NCI-H2081 (cell line): ENCODE results near the gene PHACTR3.

Experiments used
- DNase-seq, 2 experiments: peaks; one replicate each; lab custom pipeline; 2025; lab: John Stamatoyannopoulos, UW

The PHACTR3 gene

GRCh38 chr20:59731376-59731775 lies 127.0 kb downstream of the PHACTR3 start:
- no peak for DNase-seq

DNA sequence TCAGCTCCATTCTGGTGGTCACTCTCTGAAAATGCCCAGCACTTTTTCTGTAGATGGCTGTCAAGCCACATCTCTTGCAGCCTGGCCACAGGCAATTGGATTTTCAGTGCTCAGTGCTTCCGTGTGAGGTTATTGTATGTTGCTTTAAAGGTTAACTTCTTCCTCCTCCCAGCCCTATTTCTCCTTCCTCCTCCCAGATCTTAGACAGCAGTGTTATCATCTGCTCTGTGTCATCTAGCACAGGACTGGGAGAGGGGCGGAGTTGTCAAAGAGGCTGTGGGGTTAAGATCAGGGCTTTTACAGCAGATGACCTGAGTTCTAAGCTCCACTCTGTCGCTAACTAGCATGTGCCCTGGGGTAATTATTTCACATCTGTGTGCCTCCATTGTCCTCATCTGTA lies 129.0 kb downstream of the PHACTR3 start:
- DNase-seq: no peak

DNA sequence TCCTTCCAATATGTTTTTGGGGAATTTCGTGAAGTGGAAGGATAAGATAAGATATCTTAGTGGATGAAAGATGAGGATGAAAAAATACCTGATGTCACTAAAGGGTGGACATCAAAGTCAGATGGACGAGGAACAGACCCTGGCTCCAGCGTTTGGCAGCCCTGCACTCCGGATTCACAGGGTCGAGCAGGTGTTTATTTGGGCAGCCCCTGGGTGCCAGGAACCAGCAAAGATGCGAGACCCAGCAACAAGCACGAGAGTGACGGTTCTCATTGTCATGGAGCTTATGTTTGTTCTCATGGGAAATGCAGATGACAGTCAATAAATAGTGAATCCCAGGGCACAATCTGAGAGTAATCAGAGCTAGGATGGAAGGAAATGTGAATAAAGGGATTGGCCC lies 131.1 kb downstream of the PHACTR3 start:
- no peak for DNase-seq

DNA sequence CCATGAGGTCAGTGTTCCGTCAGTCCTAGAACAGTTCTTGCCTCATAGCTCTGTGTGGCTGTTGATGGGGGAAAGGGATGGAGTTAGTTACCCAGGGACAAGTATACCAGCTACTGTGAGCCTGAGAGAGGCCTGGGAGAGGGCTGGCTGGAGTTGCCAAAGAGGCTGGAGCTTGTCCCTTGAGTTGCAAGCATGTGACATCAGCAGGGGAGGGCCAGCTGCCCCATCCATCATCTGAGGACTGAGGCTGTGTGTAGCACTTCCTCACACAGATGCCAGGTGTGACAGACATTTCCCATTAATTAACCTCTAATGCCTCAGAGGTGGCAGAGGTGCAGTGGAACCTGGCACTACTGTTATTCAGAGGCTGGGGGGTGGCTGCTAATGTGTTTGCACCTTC lies 131.6 kb downstream of the PHACTR3 start:
- no peak for DNase-seq

DNA sequence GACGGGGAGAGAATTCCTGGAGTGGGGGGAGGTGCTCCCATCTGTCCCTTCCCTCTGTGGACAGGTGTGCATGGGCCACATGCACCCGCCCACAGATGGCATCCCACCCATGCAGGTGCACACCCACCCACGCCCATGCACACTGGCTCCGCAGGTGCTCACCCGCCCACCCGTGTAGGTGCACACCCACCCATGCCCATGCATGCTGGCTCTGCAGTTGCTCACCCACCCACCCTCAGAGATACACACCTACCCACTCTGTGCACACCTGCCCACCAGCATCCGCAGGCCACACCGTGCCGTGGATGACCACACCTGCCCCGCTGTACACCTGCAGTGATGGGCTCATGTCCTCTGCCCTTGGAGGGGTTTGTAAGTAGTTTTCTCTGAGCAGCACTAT lies 132.0 kb downstream of the PHACTR3 start:
- DNase-seq: no peak

DNA sequence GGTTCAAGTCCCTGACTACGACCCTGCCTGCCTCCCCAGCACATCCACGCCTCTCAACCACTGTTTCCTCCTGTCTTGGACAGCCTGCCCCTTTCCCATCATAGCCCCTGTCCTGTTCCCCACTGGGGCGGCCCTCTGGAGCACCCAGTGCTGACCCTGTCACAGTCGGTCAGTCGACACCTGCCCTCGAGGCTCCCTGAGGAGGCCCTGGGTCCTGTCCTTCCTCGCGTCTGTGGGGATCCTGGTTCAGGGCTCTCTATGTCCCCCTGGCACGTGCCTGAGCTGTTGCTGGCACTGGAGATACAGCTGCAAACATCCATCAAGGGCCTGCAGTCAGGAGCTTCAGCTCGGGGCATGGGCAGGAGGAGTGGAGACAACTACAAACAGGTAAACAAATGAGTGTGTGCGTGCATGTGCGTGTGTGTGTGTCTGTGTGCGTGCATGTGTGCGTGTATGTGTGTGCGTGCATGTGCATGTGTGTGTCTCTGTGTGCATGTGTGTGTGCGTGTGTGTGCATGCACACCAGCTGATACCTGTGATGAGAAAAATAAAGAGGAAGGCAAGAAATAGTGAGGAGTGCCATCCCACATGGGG lies 132.8 kb downstream of the PHACTR3 start:
- no peak for DNase-seq

GRCh38 chr20:59737816-59738215 lies 133.5 kb downstream of the PHACTR3 start:
- DNase-seq: no peak

GRCh38 chr20:59738851-59739250 lies 134.5 kb downstream of the PHACTR3 start:
- no peak for DNase-seq

- no peak for DNase-seq
These were observed 136.3 kb downstream of the PHACTR3 start for GRCh38 chr20:59740621-59741020.

DNA sequence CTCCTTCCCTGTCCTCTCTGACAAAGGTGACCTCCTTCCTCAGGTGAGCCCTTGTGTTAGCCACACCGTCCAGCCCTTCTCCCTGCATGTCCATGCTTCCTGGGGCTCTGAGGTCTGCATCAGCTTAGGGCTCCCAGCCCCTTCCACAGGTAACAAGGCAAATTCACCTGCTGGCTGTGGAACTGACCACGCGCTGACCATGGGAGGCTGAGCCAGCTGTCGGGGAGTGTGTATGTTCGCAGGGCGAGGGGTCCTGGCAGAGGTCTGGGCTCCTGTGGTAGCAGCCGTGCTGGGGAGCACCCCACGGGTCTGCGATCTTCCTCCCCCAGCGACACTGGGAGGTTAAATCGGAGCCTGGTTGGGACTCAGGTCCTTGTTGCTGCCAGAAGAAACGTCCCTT lies 136.7 kb downstream of the PHACTR3 start:
- DNase-seq: no peak

GRCh38 chr20:59742351-59743095 lies 138.2 kb downstream of the PHACTR3 start:
- DNase-seq: no peak

GRCh38 chr20:59743308-59743707 lies 139.0 kb downstream of the PHACTR3 start:
- no peak for DNase-seq

DNA sequence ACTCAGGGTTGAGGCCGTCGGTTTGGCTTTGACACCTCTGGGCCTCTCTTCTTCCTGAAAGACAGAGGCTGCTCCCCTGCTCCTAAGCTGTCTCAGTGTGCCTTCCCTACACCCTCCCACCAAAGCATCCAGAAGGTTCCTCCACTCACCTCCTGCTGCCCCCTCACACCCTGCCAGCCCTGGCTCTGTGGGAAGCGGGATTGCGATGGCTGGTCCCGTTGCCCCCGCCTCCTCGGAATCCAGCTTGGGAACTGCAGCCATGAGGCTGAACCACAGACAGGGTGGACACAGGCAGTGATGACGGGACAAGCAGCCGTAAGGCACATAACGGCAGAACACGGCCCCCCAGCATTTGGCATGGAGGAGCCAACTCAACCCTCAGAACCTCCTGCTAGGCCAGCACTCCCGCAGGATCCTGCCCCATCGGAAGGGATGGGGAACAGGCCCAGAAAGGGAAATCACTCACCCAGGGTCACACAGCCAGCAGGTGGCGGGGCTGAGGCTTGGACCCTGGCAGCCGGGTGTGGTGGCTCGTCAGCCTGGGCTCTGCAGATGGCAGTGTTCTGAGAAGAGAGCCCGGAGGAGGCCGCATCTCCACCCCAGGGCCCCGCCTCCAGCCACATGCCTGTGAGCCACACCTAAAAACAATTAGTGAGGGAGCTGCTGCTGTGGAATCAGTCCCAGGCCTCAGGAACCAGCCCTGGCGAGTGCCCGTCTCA lies 139.6 kb downstream of the PHACTR3 start:
- DNase-seq: no peak

DNA sequence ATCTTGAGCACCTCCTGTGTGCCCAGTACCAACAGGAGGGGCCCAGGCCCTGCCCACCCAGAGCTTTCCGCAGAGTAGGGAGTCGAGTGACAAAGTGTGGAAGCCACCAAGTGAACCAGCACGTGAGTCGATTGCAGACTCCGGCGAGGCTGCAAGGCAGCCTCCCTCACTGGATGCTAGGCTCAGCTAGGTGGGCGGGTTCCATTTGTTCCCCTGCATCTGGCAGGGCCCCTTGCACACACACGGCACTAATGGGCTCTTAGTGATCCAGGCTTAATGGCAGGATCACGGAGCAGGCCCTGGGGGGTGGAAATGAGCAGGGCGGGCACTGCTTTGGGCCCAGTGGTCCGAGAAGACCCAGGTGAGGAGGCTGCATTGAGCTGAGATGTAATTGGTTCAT lies 140.4 kb downstream of the PHACTR3 start:
- DNase-seq: no peak

- DNase-seq: no peak
These were observed 140.9 kb downstream of the PHACTR3 start for GRCh38 chr20:59745201-59745600.

DNA sequence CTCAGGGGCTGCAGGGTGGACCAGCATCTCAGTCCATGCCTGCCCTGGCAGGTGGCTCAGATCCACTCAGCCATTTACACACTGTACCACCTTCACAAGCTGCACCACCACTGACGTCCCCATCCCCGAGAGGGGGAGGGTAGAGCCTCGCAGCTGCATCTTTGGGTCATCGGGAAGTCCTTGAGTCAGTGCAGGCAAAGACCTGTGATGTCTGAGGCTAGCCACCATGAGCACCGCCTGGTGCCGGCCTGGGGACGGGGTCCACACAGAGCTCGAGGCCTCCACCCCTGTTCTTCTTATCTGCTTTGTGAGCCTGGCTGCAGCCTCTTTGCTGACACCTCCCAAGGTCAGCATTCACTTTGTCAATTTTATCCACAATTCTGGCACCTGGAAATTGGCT lies 141.4 kb downstream of the PHACTR3 start:
- no peak for DNase-seq

- no peak for DNase-seq
These were observed 141.8 kb downstream of the PHACTR3 start for GRCh38 chr20:59746155-59746554.

DNA sequence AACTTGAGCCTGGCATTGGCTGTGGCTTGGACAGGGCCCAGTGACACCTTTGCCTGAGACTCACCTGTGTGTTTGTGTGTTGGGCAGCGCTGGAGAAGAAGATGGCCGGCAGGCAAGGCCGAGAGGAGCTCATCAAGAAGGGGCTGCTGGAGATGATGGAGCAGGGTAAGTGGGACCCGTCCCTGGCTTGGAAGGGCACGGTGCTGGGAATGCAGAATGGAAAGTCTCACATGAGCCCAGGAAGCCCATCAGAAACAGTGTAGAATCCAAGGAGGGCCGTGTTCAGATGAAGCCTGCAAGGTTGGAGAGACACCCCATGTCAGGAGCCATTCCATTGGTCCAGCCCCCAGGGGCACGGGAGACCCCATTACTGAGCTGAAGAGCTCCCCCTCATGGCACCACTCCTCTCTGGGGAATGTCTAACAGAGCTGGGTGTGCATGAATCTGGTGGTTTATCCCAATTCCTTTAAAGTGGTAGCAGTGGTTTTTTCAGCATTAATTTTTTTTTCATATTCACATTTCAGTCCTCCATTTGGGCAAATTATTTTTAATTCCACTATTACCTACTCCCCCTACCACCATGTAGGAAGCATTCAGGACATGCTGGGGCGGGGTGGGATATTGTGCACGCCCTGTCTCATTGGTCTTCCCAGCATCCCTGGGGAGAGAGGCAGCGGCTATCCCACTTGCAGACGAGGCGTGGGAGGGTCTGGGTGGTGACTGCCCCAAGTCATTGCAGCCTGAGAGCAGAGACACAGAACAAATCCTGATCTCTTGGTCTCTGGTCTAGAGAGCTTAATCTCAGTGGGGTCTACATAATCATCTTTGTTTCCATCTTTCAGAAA lies 143.6 kb downstream of the PHACTR3 start:
- no peak for DNase-seq

GRCh38 chr20:59748619-59749191 lies 144.4 kb downstream of the PHACTR3 start:
- DNase-seq: no peak

GRCh38 chr20:59749301-59749700 lies 145.0 kb downstream of the PHACTR3 start:
- no peak for DNase-seq

GRCh38 chr20:59750209-59750840 lies 146.0 kb downstream of the PHACTR3 start:
- no peak for DNase-seq
